ENCODE data around the gene LOC101059915.

The LOC101059915 gene

DNA sequence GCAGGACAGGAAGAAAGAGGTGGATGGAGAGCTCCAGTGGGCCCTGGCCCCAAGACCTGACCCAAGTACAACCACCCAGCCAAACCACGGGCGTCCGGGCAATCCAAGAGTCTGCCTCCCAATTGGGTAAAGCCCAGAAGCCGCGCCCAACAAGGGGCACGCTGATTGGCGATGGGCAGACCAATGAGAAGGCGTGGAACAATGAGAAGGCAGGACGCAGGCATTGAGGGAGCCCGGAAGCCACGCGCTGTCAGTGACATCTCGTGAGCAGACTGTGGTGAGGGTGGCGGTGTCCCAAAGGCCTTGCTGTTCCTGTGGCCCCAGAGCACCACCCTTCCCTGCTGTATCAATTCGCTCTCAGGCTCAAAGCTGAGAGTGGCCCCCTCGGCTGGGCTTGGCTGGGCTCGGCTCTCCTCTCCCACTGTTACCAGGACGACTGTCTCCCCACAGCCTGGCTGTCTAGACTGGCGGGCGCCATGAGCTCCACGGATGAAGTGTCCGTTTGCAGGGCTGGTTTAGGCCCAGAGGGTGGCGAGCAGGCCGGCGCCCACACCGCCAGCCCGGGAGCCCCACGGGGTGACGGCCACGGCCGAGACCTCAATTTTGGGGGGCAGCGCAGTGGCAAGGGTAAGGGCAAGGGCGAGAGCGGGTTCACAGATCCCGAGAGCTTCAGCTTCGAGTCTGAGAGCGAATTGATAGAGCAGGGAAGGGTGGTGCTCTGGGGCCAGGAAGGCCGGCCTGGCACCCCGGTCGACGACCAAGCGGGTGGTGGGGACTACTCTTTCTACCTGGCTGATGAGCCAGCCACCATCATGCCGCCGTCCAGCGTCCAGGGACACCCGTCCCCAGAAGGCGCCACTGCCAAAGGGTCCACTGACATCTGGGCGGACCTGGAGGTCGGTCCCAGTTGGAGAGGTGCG, at the start of gene LOC101059915:
Gene LOC101059915 (plus strand): TSS at position 219 of the 920 bp plus-strand sequence.
- DNase-seq: no peak

DNA sequence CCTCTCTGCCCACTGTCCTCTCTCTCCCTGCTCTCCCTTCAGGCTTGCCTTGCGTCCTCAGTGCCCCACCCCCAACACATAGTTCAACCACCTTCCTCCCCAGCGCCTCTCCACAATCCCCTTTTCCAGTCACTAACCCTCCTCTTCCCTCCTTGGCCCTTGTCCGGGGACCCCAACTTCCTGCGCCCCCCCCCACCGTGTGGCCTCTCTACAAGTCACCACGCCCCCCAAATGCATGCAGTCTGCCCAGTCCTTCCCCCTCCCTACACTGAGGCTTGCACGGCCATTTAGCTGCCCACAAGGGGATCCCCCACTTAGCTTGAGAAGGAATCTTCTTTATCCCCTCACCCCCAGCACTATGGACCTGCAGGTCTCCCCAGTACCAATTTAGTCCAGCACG, 49.6 kb upstream of the LOC101059915 start:
- DNase-seq: no peak

DNA sequence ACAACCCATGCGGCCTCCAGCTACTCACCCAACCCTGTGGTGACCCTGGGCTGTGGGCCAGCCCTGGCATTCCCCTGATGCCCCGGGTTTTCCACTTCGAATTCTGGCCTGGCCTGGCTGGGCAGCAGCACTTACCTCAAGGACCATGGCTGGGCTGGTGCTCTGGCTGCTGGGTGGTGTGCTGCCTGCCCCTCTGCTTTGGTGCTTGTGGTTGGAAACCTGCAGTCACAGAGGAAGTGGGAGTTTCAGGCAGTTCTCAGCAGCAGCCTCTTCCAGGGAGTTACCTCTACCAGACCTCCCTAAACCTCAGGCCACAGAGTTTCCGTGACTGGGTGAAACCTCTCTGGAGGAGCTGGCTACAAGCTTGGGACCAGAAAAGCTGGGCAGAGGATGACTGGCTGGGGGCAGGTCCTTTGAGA, 49.0 kb upstream of the LOC101059915 start, which contains the start of gene CXCR3:
Gene CXCR3 (minus strand): TSS at position 209 of the 419 bp plus-strand sequence. CDS start 62 bp downstream, at position 147.
- DNase-seq: no peak

DNA sequence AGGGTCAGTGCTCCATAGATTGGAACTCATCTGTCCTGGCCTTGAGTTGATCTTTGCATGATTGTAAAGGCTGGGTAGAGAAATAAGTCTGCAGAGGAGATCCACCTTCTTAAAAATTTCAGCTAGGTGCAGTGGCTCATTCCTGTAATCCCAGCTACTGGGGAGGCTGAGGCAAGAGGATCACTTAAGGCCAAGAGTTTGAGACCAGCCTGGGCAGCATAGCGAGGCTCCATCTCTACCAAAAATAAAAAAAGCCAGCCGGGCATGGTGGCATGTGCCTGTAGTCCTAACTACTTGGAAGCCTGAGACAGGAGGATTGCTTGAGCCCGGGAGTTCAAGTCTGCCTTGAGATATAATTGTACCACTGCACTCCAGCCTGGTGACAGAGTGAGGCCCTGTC, 48.6 kb upstream of the LOC101059915 start:
- no peak for DNase-seq

DNA sequence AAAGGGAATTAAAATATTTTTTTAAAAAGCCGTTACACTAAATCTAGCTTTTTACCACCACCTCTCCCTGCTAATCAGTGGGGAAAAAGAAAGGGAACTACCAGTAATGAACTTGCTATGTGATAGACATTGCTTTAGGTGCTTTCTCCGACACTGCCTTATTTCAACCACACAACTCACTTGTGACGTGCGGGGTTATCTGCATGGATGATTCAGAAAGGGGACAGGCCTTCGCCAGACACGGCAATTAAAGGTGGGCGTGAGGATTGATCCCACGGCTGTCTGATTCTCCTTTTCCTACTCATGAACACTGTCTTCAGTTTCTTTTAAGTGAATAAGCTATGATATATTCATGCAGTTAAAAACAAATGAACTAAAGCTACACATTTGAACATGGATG, 48.2 kb upstream of the LOC101059915 start:
- DNase-seq: no peak

DNA sequence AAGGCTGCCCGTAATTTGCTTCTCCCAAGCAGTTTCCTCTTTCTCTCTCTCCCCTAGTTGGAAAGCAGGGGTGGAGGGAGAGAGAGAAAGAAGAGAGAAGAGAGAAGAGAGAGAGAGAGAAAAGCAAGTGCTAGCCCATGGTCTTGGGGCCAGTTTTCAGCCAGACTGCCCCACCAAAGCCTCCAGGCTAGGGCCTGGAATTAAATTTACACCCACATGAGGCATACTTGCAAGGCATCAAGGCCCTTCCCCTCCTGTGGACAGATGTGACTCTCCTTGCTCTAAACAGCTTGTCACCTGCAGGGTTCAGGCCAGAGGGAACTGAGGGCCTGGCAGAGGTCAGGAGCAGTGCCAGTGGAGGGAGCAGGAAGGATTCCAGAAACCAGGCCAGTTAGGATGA, 47.4 kb upstream of the LOC101059915 start:
- DNase-seq: no peak

DNA sequence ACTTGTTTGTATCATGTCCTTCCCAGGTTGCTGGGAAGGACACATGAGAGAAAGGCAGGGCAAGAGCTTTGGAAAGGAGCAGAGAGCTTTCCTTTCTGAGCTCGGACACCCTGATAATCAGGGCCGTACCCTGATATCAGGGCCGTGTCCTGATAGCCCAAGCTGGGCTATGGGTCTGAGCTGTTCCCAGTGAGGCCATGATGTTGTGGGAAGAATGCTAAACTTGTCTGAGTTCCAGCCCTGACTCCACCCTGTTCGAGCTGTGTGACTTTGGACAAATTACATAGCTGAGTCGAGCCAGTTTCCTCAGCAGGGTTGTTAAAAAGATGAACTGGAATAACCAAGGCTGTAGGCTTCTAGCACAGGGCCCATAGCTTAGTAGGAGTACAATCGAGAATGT, 45.7 kb upstream of the LOC101059915 start:
- DNase-seq: no peak

DNA sequence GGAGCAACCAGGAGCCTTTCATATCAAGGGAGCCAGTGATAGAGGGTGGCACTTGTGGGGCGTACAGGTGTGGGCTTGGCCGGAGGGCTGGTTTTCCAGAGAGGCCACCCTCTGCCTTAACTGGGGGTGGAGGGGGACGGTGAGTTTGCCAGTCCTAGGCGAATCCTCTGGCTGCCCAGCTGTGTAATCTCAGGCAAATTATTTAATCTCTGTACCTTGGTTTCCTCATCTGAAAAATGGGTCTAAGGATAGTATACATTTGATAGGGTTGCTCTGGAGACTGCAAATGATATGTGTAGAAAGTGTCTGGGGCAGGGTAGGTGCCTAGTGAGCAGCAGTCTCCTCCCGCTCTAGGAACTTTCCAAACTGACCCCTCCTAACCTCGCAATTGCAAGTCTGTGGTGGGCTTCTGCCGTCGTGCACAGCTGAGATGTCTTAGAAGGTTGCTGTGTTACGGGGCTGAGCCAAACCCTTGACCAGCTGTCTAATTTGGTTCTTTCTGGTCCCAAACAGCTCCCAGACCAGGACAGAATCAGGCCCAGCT, 45.2 kb upstream of the LOC101059915 start:
- no peak for DNase-seq

DNA sequence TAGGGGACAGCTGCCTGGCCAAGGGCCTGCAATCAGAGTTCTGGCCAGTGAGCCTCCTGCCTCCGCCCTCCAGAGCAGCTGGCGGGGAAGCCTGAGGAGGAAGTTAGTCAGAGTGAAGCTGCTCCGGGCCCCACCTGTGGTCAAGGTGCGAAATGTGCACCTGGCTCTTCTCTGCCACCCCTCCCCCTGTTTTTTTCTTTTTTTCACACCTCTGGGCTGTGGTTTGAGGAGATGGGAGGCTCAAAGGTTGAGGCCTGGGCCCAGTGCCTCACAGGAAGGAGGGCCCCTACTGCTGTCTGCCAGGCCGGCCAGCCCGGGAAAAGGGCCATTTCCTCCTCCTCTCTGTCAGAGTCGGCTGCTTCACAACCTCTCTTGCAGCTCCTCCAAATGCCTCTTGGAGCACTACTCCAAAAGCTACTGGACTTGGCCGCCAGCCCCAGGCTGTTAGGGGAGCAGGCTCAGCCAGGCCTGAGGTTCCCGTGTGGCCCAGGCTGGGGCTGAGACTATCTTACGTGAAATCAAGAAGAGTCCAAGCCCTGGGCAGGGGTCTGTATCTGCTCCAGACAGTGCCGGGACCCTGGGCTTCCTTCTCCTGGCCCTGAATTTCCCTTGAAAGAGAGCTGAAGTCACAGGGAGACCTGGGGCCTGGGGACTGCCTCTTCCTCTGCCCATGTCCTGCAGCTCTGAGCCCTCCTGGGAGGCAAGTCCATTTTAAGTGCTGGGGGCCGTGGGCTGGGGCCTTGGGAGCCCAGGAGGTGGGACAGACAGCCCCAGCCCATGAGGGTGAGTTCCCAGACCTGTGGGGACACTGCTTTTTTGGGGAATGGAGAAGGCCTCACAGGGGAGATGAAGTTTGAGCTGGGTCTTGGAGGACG, 44.5 kb upstream of the LOC101059915 start:
- DNase-seq: no peak

DNA sequence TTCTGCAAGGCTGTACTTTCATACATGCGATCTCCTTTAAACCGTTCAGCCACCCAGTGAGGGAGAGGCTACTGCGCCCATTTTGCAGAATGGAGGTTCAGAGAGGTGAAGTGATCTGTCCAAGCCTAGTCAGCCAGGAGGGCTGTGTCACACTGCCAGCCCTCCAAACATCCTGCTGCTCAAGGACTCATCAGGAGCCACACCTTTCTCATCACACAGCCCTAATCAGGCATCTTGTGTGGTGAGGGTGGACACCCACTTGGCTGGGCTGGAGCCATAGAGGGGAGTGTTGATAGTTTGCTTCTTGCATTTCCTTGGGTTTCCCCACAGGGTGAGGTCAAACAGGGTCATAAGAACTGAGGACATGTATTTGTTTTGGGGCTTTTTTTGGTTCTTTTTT, 43.6 kb upstream of the LOC101059915 start:
- DNase-seq: no peak

DNA sequence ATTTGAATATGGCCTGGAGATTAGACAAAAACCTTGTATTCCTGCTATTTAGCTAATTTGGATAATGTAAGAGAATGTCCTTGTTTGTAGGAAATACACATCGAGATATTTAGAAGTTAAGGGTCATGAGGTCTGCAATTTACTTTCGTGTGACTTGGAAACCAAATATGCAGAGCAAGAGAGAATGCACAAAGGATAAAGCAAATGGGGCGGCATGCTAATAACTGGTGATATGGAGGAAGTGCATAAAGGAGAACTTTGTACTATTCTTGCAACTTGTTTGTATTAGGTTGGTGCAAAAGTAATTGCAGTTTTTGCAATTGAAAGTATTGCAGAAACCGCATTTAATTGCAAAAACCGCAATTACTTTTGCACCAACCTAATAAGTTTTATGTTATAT, 41.9 kb upstream of the LOC101059915 start:
- DNase-seq: no peak

DNA sequence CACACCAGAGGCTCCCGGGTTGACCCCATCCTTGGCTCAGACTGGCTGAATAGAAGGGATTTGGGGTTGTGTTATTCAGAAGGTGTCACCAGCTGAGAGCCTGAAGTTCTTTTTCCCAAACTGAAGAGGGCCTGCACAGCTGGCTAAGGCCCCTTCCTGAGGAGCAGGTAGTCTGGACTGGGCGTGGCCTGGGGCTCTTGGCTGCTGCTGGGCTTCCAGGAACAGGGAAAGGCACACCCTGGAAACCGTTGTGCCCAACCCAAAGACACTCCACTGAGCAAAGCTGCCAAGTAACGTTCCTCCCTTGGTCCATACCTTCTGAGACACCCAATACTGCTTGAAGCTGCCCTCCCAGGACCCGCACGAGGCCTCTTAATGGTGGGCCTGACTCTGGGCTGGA, 40.8 kb upstream of the LOC101059915 start:
- DNase-seq: no peak

DNA sequence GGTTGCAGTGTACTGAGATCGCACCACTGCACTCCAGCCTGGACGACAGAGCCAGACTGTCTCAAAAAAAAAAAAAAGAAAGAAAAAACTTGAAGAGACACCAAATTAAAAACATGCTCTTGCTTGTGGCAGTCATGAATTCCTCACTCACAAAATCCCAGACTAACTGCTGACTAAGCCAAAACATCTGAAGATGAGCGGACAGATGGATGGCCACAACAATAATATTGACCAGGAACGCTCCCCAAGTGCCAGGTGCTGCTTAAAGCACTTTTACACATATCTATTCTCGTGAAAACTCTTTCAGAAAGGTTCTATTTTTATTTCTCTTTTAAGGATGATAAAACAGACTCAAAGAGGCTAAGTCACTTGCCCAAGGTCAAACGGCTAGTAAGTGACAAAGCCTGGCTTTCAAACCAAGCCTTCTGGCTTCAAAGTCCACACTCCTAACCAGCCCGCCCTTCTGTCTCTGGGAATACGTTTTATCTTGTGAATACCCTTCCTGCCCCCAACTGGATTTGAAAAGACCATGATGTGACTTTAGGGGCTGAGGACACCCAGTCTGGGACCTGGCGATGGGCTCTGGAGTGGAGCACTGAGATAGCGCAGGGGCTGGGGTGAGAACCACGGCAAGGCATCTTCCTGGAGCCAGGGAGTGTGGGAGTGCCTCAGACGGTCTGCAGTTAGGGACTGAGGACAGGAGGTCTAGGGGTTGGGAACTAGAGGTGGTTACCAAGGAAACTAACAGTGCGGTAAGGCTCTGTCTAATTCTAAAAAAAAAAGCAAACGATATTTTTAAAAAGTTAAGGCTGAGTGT, 39.5 kb upstream of the LOC101059915 start:
- no peak for DNase-seq

DNA sequence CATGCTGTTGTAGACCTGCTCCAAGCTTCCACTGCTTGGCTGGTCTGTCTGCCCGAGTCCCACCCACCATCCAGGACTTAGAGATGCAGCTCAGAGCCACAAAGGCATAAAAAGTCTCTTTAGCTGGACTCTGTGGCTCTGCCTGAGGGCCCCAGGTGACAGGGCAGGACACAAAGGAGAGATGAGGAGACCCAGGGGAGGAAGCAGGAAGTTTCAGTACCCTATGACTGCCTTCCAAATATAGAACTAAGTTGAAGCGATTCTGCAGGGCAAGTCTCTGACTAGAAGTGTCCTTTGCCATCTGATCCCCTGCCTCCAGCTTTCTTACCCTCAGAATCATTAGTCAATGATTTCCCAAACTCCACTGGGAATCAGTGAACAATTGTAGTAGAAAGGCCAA, 37.9 kb upstream of the LOC101059915 start:
- DNase-seq: no peak

DNA sequence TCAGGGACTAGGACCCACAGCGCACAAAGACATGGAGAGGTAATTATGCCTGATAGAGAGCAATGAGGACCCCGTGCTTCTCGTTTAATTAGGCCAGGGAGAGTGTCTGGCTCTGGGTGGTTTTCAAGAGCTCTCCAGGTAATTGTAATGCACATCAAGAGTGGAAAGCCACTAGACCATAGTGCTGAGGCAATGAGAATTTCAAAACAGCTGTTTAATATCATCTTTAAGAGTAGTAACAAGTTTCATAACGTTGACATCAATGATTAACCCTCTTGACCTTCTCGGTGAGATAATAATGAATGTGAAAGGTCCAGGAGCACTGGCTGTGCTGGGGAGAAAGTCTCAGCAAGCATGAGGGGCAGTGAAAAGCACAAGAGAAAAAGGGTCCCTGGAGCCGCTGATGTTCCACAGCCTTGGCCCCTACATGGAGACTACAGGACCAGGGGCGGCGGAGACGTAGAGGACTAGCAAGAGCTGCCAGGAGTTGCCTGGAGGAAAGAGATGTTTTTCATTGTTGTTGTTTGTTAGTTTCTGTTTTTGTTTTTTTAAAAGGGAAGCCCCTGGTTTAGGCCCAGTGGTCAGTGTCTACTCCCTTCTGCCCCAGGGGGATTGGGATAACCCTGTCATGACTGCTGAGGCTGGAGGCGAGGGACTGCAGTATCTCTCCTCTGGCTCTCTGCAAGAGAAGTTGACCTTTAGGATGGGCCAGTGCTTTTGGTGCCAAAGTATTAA, 34.3 kb upstream of the LOC101059915 start:
- no peak for DNase-seq

DNA sequence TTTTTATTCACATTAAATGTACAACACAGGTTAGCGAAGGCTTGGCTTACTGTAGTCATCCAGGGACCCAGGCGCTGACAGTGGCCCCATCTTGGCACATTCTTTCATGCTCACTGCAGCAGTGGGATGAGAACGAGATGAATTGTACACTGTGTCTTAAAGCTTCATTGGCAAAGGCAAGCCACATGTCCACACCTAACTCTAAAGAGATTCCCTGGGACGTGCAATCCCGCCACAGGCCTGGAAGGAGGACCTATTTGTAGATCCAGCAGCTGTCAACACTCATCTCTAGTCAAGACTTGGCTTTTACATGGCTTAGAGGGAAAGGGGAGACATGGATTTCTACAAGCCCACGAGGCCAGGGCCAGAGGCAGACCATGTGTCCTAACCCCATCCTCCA, 33.0 kb upstream of the LOC101059915 start:
- no peak for DNase-seq

DNA sequence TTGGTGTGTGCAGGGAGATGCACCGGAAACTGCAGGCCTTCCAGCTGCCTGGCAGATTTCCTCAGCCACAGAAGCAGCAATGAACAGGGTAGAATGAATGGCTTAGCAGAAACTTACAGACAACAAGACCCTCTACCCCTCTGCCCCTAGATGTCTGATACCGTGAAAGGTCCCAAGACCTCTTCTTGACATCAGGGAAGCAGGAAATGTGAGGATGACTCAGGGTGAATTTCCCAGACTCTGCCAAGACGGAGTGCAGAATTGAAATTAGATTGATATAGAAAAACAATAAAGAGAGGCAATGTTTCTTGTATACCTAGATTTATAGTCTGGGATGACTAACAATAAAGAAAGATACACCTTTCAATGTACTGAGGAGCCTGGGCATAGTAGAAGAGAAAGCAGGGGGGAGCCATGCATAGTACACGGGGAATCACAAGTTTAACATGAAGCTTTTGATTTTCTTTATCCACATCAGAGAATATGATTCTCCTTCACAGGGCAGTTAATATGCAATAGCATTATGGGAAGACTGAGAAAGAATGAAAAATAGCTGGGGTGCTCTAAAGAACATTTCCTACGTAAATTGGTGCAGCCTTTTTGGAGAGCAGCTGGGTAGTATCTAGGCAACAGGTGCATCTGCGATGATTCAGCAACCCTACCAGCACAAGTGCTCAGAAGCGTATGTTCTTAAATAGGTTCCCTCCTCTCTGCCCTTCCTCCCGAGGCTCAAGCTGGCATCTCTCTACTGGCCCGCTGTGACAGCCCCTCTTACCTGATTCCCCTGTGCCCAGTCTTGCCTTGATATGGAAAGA, 30.7 kb upstream of the LOC101059915 start:
- no peak for DNase-seq

DNA sequence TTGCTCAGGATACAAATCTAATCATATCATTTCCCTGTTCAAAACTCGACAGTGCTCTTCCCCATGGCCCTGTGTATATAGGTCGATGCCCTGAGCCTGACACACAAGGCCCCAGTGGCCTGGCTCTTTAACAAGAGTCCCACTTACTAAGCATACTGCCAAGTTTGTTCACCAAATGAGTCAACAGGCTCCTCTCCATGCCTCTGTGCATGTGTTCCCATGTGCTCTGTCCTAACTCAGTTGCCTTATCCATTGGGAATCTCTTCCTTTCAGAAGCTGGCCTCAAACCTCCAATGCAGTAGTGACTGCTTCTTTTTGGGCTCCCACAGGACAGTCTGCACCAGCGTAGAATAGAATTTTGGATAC, 30.1 kb upstream of the LOC101059915 start:
- DNase-seq: no peak

DNA sequence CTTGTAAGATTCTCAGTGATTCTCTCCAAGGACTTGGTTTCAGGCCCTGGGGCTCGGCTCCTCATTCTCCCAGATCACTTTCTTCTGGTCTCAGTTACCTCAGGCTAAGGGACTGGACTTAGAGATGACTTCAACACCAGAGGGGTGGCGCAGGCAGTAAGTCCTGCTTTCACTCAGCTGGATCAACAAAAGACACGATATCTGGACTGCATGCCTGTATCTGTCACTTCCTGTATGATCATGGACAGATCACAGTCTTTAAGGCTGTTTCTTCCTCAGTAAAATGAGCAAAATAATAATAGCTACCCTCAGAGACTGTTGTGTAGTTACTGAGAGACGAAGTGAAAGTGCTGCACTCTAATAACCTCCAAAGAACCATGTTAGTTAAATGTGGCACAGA, 29.5 kb upstream of the LOC101059915 start:
- no peak for DNase-seq

DNA sequence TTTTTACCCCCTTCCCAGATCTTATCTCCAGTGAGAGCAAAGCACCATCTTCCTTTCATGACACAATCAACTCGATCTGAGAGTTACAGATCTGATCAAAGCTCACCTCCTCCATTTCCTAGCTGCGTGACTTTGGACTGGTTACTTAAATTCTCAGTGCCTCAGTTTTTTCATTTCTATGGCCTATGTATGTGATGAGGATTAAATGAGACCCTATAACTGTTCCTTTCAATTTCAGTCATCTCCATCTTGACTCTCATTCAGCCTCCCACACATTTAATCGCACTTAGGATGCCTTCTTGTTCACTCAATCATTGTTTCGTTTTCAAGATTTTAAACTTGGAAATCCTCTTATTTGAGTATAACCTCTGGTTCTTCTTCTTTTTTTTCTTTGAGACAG, 28.9 kb upstream of the LOC101059915 start:
- DNase-seq: no peak

DNA sequence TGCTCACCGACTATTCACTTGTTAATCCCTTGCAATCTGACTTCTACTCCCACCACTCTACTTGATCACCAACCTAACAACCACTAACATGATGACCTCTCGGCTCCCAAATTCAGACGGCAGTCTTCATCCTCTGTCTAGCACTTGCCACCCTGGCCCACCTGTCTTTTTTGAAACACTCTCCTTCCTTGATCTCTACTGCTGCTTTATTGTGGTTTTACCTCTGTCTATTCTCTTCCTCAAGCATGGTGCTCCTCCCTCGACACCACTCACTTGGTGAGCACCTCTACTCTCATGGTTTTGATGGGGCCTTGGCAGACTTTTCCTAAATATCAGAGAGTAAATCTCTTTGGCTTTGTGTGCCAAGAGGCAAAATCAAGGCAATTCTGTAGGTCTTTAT, 27.3 kb upstream of the LOC101059915 start:
- no peak for DNase-seq
